ENCODE measurements around the gene PFAS.

GRCh38 chr17:8237886-8238285 lies 11.2 kb upstream of the PFAS start:
- TF ChIP-seq, protein P1, sequence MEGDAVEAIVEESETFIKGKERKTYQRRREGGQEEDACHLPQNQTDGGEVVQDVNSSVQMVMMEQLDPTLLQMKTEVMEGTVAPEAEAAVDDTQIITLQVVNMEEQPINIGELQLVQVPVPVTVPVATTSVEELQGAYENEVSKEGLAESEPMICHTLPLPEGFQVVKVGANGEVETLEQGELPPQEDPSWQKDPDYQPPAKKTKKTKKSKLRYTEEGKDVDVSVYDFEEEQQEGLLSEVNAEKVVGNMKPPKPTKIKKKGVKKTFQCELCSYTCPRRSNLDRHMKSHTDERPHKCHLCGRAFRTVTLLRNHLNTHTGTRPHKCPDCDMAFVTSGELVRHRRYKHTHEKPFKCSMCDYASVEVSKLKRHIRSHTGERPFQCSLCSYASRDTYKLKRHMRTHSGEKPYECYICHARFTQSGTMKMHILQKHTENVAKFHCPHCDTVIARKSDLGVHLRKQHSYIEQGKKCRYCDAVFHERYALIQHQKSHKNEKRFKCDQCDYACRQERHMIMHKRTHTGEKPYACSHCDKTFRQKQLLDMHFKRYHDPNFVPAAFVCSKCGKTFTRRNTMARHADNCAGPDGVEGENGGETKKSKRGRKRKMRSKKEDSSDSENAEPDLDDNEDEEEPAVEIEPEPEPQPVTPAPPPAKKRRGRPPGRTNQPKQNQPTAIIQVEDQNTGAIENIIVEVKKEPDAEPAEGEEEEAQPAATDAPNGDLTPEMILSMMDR (IDR thresholded peaks at IDR 0.05), result no peak
- no peak for TF ChIP-seq POLR2A (IDR thresholded peaks at IDR 0.05)

Measured in transverse colon (tissue), 3 donors.